GM12801 (cell line): ENCODE data around the gene ZFYVE28.

Experiments used
- TF ChIP-seq, protein P1 (sequence below): IDR thresholded peaks from one replicate; pipeline ENCODE4 v1.5.1; 2011; ENCODE audit warnings: control low read depth; ENCODE audit not compliant: insufficient read length; ENCODE audit errors: extremely low read depth

Gene ZFYVE28

DNA sequence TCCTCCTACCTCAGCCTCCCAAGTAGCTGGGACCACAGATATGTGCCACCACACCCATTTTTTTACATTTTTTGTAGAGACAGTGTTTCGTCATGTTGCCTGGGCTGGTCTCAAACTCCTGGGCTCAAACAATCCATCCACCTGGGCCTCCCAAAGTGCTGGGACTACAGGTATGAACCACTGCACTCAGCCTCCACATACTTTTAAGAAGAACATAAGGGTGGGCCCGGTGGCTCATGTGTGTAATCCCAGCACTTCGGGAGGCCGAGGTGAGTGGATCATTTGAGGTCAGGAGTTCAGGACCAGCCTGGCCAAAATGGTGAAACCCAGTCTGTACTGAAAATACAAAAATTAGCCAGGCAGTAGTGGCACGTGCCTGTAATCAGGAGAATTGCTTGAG, 105.1 kb downstream of the ZFYVE28 start:
- TF ChIP-seq, protein P1, sequence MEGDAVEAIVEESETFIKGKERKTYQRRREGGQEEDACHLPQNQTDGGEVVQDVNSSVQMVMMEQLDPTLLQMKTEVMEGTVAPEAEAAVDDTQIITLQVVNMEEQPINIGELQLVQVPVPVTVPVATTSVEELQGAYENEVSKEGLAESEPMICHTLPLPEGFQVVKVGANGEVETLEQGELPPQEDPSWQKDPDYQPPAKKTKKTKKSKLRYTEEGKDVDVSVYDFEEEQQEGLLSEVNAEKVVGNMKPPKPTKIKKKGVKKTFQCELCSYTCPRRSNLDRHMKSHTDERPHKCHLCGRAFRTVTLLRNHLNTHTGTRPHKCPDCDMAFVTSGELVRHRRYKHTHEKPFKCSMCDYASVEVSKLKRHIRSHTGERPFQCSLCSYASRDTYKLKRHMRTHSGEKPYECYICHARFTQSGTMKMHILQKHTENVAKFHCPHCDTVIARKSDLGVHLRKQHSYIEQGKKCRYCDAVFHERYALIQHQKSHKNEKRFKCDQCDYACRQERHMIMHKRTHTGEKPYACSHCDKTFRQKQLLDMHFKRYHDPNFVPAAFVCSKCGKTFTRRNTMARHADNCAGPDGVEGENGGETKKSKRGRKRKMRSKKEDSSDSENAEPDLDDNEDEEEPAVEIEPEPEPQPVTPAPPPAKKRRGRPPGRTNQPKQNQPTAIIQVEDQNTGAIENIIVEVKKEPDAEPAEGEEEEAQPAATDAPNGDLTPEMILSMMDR = no peak

DNA sequence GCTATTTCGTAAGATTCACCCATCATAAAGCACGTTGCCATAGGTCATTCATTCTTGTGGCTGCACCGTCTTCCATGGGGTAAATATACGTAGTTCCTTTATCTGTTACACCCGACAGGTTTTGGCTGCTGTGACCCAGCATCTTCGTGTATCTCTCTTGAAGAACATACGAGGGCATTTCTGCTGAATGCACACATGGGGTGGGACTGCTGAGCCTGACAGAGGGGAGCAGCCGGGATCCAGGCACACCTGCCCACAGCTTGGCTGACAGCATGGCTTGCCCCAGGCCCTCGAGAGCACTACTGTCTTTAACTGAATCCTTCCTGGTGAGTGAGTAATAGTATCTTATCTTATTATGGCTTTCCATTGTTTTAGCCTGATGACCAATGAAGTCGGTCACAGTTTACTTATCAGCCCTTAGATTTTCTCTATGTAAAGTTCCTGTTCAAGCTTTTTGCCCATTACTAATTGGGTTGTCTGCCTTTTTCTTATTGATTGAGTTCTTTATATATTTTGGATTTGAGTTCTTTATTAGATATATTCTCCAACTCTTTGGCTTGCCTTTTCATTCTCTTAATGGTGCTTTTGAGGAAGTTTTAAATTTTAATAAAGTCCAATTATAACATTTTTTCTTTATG, 111.6 kb downstream of the ZFYVE28 start:
- TF ChIP-seq, protein P1 = no peak

DNA sequence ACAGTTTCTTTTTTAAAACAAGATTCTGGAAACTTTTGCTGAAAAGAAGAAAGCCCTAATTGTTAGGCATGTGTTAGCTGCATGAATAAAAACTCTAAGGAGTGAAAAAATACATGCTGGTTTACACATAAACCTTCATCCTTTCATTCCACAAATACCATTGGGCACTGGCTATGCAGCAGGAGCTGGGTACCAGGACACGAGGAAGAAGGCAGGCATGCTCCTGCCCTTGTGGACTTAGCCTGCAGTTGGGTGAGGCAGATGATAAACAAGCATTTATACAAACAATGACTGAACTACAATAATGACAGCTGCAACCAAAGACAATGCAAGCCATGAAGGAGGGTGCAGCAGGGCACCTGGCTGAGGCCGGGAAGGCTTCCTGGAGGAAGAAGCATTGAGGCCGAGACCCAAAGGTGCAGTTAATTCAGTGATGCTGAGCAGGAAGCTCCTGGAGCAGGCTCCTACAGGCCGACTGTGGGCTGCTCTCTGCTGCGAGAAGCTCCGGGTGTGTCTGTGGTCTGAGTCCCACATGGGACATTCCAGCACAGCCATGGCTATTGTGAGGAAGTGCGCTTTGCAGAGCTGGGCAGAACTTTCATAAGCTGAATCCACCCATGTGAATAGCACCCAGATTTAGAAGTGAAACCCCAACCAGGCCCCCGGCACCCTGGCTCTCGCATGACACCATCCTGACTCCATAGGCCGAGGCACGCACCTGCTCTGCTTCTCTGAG, 112.5 kb downstream of the ZFYVE28 start:
- TF ChIP-seq, protein P1 = no peak

DNA sequence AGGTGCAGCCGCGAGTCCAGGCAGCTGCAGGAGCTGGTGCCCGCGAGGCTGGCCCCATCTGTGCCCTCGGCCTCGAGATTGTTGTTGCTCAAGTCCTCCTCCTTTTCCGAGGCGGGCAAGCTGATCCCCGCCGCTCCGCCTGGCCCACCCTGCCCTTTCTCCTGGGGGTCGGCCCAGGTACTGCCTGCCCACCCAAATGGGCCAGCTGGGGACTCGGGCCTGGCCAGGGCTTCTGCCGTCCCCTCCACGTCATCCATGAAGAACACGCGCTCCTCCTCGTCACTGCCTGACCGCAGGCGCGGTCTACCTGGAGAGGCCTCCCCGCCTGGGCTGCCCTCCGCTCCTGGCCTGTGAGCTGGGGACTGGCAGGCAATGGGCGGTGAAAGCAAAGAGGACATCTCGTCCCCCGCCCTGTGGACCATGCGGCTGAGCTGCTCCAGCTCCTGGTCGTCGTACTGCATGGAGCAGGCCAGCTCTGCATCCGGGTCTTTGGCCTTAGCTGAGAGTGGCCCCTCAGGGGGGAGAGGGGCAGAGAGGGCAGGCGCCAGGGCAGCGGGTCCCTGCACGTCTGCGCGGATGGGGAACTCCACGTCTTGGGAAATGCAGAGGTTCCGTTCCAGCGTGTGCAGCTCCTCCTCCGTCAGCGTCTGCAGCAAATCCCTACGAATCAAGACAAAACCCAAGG, 113.4 kb downstream of the ZFYVE28 start:
- TF ChIP-seq, protein P1 = no peak

DNA sequence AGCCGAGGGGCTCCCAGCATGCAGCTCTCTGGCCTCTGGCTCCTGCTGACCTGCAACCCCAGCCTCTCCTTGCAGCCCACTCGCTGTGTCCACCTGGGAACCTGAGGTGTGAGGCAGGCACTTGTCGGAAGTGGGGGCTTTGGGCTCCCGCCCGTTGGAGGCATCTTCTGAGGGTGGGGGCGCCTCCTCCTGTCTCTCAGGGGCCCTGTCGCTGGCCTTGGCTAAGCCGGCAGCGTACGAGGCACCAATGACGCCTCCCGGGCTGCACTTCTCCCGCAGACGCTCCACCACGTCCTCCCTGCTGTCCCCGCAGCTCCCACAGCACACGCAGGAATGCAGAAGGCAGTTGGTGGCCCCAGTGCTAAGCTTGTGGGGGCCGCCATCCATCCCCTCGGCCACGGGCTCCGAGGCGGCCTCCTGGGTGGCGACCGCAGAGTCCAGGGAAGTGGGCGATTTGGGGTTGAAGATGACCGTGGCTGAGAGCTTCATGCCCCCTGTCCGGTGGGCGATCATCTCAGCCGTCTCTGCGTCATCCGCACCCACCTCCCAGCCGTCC, 114.0 kb downstream of the ZFYVE28 start:
- TF ChIP-seq, protein P1 = no peak

DNA sequence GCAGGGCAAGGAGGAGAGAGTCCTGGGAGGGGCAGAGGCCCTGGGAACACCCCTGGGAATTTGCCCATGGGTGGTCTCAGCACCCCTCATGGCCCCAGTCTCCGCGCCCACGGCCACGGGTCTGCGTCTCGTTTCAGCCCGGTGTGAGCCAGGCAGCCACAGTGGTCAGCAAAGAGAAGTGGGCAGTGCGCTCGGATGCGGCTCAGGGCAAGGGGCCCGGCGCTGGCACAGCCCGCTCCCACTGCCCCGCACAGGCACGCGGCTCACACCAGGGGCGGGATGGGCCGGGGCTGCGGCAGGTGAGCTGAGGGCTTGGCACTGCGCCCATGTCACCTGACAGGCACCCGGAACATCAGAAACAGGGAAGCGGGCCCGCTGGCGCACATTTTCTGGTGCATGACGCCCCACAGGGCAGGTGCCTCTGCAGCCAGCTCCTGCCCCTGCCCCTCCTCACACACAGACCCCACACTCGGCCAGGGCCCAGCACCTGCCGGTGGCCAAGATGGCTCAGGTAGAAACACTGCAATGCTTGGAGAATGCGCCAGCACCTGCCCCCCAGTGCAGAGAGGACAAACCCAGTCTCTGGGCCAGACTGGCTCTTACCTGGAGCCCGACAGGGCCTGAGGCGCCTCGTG, 114.6 kb downstream of the ZFYVE28 start:
- TF ChIP-seq, protein P1 = no peak
